Neutrophil (primary cell): ENCODE data around the gene REEP5.
A peak's percentile ranks its signal among the peaks of the same experiment; 100 is the strongest.
"Not testable (repeated sequence)": the region's sequence is repeated elsewhere in the genome, so short reads cannot be mapped to it uniquely, and the experiment has no call there.

ENCODE experiments used
- H3K27ac ChIP-seq: fragments of 200-600 bp; sonication (generic); 2 replicates; pipeline ENCODE4 v1.5.1; 2016; ENCODE audit warnings: mild to moderate bottlenecking, moderate library complexity
- H3K27me3 ChIP-seq: fragments of 200-600 bp; sonication (generic); 2 replicates; pipeline ENCODE4 v1.6.0; 2016; ENCODE audit warnings: mild to moderate bottlenecking
- H3K36me3 ChIP-seq: fragments of 200-600 bp; sonication (generic); 2 replicates; pipeline ENCODE4 v1.5.1; 2017
- H3K4me1 ChIP-seq, 2 experiments: fragments of 200-600 bp in 1 of 2; sonication (generic) in 1 of 2; 1 replicate in 1 of 2; 2 replicates in 1 of 2; pipeline versions ENCODE4 v1.5.1 to v1.6.1; 2013 to 2016; ENCODE audit warnings: low read depth in 1 of 2, low read length in 1 of 2, mild to moderate bottlenecking in 1 of 2, moderate library complexity in 1 of 2; ENCODE audit not compliant: control insufficient read depth in 1 of 2, insufficient read depth in 1 of 2
- H3K4me3 ChIP-seq, 2 experiments: fragments of 200-600 bp in 1 of 2; sonication (generic) in 1 of 2; 1 replicate in 1 of 2; 2 replicates in 1 of 2; pipeline ENCODE4 v1.5.1; 2013 to 2016; ENCODE audit warnings: low read depth in 1 of 2, low read length in 1 of 2, mild to moderate bottlenecking in 1 of 2, moderate library complexity in 1 of 2
- H3K9me3 ChIP-seq: fragments of 200-600 bp; sonication (generic); 2 replicates; pipeline ENCODE4 v1.5.1; 2016
- TF ChIP-seq, protein P1 (sequence below): fragments of 200-600 bp; sonication (generic); IDR thresholded peaks from 2 replicates; pipeline ENCODE4 v1.5.1; 2016; ENCODE audit warnings: antibody characterized with exemption

The REEP5 gene

GRCh38 chr5:112921833-112922817, at the start of gene REEP5:
REEP5 (minus strand) TSS chr5:112922227; CDS start chr5:112922190, 37 bp downstream.
- H3K4me1 ChIP-seq: peaks cover 68 to 75% of the 10 kb centered on the region in 2 experiments
- H3K36me3 ChIP-seq: peaks cover 15% of the 10 kb centered on the region
- H3K9me3 ChIP-seq: no peaks in the 10 kb centered on the region
- peak within 1 kb of the TSS; percentile 93 to 97 for H3K4me3 ChIP-seq
- H3K27me3 ChIP-seq: no peaks in the 10 kb centered on the region
- TF ChIP-seq, protein P1, sequence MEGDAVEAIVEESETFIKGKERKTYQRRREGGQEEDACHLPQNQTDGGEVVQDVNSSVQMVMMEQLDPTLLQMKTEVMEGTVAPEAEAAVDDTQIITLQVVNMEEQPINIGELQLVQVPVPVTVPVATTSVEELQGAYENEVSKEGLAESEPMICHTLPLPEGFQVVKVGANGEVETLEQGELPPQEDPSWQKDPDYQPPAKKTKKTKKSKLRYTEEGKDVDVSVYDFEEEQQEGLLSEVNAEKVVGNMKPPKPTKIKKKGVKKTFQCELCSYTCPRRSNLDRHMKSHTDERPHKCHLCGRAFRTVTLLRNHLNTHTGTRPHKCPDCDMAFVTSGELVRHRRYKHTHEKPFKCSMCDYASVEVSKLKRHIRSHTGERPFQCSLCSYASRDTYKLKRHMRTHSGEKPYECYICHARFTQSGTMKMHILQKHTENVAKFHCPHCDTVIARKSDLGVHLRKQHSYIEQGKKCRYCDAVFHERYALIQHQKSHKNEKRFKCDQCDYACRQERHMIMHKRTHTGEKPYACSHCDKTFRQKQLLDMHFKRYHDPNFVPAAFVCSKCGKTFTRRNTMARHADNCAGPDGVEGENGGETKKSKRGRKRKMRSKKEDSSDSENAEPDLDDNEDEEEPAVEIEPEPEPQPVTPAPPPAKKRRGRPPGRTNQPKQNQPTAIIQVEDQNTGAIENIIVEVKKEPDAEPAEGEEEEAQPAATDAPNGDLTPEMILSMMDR: peak; percentile 77
- H3K27ac ChIP-seq: peak within 1 kb of the TSS; percentile 94

DNA sequence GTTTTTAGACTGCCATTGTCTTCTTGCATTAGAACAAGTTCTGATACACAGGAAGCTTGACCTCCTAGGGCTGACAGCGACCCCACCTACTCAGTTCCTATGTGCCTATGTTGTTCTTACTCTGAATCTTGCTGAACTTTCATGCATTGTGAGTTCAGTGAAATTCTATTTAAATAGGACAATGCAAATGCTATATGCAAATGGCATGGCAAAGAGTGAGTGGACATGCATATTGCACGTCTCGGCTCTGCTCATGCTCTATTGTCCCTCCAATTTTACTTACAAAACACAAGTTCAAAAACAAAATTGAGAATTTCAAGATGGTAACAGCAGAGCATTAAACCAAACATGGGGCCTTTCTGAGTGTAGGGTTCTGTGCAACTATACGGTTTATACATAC, 49.2 kb upstream of the REEP5 start:
- Histone ChIP-seq H3K36me3 (no peaks in the 10 kb centered on the region), H3K27ac (no peak overlapping the region), H3K4me3 (no peak overlapping the region), H3K4me1 (peaks cover 6 to 9% of the 10 kb centered on the region in 2 experiments), H3K27me3 (no peaks in the 10 kb centered on the region), H3K9me3 (no peaks in the 10 kb centered on the region)
- TF ChIP-seq, protein P1: no peak

DNA sequence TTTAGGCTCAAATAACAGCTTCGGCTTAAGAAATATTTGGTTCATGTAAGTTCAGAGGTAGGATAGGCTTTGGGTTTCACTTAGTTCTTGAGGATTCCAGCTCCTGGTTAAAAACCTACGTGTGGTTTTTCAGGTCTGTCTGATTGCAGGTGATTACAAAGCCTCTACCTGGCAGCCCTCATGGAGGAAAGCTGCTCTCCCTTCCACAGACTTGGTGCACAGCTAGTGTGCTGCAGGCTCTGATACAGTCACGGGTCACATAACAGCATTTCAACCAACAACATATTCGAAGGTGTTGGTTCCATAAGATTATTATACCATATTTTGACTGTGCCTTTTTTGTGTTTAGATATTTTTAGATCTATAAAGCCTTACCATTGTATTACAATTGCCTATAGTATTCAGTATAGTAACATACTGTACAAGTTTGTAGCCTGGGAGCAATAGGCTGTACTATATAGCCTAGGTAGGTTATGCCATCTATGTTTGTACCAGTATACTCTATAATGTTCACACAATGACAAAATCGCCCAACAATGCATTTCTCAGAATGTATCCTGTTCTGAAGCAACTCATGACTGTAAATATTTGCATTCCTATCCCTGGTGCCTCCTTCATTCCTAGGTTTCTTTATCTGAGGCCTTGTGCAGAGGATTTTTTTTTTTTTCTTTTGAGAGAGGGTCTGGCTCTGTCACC, 46.5 kb upstream of the REEP5 start:
- H3K27me3 ChIP-seq: no peaks in the 10 kb centered on the region
- no peaks in the 10 kb centered on the region for H3K9me3 ChIP-seq
- no peak overlapping the region for H3K4me3 ChIP-seq
- H3K27ac ChIP-seq: no peak overlapping the region
- H3K36me3 ChIP-seq: no peaks in the 10 kb centered on the region
- no peaks in the 10 kb centered on the region for H3K4me1 ChIP-seq
- TF ChIP-seq, protein P1: no peak

DNA sequence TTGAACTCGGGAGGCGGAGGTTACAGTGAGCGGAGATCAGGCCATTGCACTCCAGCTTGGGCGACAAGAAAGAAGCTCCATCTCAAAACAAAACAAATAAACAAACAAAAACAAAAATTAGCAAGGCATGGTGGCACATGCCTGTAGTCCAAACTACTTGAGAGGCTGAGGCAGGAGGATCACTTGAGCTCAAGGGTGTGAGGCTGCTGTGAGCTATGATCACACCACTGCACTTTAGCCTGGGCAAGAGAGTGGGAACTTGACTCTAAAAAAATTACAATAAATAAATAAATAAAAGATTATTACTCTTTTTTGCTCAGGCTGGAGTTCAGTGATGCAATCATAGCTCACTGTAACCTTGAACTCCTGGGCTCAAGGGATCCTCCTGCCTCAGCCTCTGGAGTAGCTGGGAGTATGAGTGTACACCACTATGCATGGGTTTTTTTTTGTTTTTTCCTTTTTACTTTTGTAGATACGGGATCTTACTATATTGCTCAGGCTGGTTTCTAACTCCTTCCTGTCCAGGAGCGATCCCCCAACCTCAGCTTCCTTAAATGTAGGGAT, 45.6 kb upstream of the REEP5 start:
- Histone ChIP-seq H3K27me3 (peaks cover 3% of the 10 kb centered on the region), H3K27ac (no peak overlapping the region), H3K36me3 (no peaks in the 10 kb centered on the region), H3K4me3 (no peak overlapping the region), H3K4me1 (no peaks in the 10 kb centered on the region), H3K9me3 (no peaks in the 10 kb centered on the region)
- TF ChIP-seq, protein P1: no peak

GRCh38 chr5:112965733-112966306, 43.8 kb upstream of the REEP5 start:
- H3K9me3 ChIP-seq: no peaks in the 10 kb centered on the region
- peaks cover 0 to 2% of the 10 kb centered on the region in 2 experiments for H3K4me1 ChIP-seq
- H3K27ac ChIP-seq: no peak overlapping the region
- TF ChIP-seq, protein P1: no peak
- no peaks in the 10 kb centered on the region for H3K36me3 ChIP-seq
- H3K27me3 ChIP-seq: peaks cover 20% of the 10 kb centered on the region
- H3K4me3 ChIP-seq: no peak overlapping the region

DNA sequence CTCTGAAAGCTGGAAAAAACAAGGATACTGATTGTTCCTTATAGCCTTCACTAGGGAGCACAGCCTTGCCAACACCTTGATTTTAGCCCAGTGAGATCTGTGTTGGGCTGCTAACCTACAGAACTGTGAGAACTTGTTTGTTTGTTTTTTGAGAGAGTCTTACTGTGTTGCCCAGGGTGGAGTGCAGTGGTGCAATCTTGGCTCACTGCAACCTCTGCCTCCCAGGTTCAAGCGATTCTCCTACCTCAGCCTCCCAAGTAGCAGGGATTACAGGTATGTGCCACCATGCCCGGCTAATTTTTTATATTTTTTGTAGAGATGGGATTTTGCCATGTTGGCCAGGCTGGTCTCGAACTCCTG, 41.3 kb upstream of the REEP5 start:
- H3K4me3 ChIP-seq, H3K36me3 ChIP-seq, H3K9me3 ChIP-seq, H3K4me1 ChIP-seq, H3K27ac ChIP-seq: not testable (repeated sequence)
- peaks cover 40% of the 10 kb centered on the region for H3K27me3 ChIP-seq
